K562 (cell line): ENCODE measurements around the gene WDR91. TPM values are rescaled to one million over a fixed set of nuclear protein-coding genes. Genes with fewer than 3 reads are reported as not detected.

ENCODE experiments used
- CEBPB ChIP-seq: fragments of 450-650 bp; IDR thresholded peaks from 2 replicates; pipeline ENCODE4 v1.6.1; 2016; ENCODE audit warnings: missing genetic modification characterization, missing compliant biosample characterization
- HNRNPLL ChIP-seq: fragments of 200-400 bp; formaldehyde crosslinking; IDR thresholded peaks from 2 replicates; pipeline ENCODE4 v1.6.1; 2017; ENCODE audit warnings: low read length, low read depth, mild to moderate bottlenecking; ENCODE audit not compliant: poor library complexity, severe bottlenecking
- JUND ChIP-seq, 2 experiments: IDR thresholded peaks; 2 replicates in 1 of 2; 3 replicates in 1 of 2; pipeline ENCODE4 v1.6.1; 2011; ENCODE audit warnings: borderline replicate concordance in 2 of 2, low read depth in 2 of 2, low read length in 2 of 2, improper control_type of control experiment in 1 of 2, missing biosample characterization in 1 of 2, missing genetic modification characterization in 1 of 2, missing genetic modification reagents in 1 of 2
- KLF1 ChIP-seq: fragments of 450-650 bp; IDR thresholded peaks from 2 replicates; pipeline ENCODE4 v1.6.1; 2016; ENCODE audit warnings: missing genetic modification characterization, missing compliant biosample characterization
- MCM2 ChIP-seq: fragments of 450-650 bp; IDR thresholded peaks from 2 replicates; pipeline ENCODE4 v1.6.1; 2017; ENCODE audit warnings: low read depth, mild to moderate bottlenecking
- MECOM ChIP-seq: fragments of 250-450 bp; sonication (Bioruptor Pico); IDR thresholded peaks from 2 replicates; pipeline ENCODE4 v1.8.0; 2022; ENCODE audit warnings: inconsistent platforms
- NCOA6 ChIP-seq: fragments of 450-650 bp; IDR thresholded peaks from 2 replicates; pipeline ENCODE4 v1.6.1; 2017; ENCODE audit warnings: mild to moderate bottlenecking
- NR2C2 ChIP-seq, 2 experiments: fragments of 200-800 bp in 1 of 2; sonication (Bioruptor generic) in 1 of 2; sonication (generic) in 1 of 2; formaldehyde crosslinking in 1 of 2; IDR thresholded peaks; 2 replicates each; pipeline versions ENCODE4 v1.6.1 to v1.8.0; 2016 to 2022; ENCODE audit warnings: mild to moderate bottlenecking in 1 of 2, missing compliant biosample characterization in 1 of 2, missing genetic modification characterization in 1 of 2, missing genetic modification reagents in 1 of 2
- RBFOX2 ChIP-seq: fragments of 200-400 bp; formaldehyde crosslinking; IDR thresholded peaks from 2 replicates; pipeline ENCODE4 v1.6.1; 2017; ENCODE audit warnings: low read depth, mild to moderate bottlenecking, low read length, moderate library complexity
- SETDB1 ChIP-seq: IDR thresholded peaks from one replicate; pipeline ENCODE4 v1.6.1; 2012; ENCODE audit warnings: low read length, control low read depth, inconsistent platforms
- SREBF1 ChIP-seq: fragments of 150-350 bp; IDR thresholded peaks from 2 replicates; pipeline ENCODE4 v1.6.1; 2014; ENCODE audit warnings: antibody characterized with exemption, low read depth, low read length, borderline replicate concordance
- SRF ChIP-seq, 2 experiments: fragments of 250-450, 450-650 bp in 1 of 2; sonication (Bioruptor Pico) in 1 of 2; sonication (generic) in 1 of 2; formaldehyde crosslinking; IDR thresholded peaks; 2 replicates each; pipeline versions ENCODE4 v1.5.0 to v1.5.1; 2020 to 2022; ENCODE audit warnings: mild to moderate bottlenecking in 1 of 2, missing genetic modification reagents in 1 of 2
- TBP ChIP-seq: optimal IDR thresholded peaks from 2 replicates; pipeline ENCODE3; 2011; ENCODE audit warnings: low read depth, low read length, improper control_type of control experiment
- TCF7 ChIP-seq: sonication (generic); IDR thresholded peaks from 2 replicates; pipeline ENCODE4 v1.6.1; 2016; ENCODE audit warnings: antibody characterized with exemption, borderline replicate concordance
- ZKSCAN3 ChIP-seq: fragments of 250-450 bp; sonication (Bioruptor Pico); IDR thresholded peaks from 2 replicates; pipeline ENCODE4 v1.4.0; 2020
- ZNF354B ChIP-seq: fragments of 250-450 bp; sonication (Bioruptor Pico); IDR thresholded peaks from 2 replicates; pipeline ENCODE4 v1.4.0; 2020
- polyA plus RNA-seq, 8 experiments: library from polyadenylated mRNA; depleted of rRNA in 4 of 8; stranded (reverse) in 5 of 8; unstranded in 3 of 8; fragments of >200 nt; fragmentation: Nextera tagmentation in 2 of 8; fragmentation: Illumina TruSeq in 1 of 8; extraction: Ambion mirVana in 2 of 8; extraction: Trizol in 1 of 8; gene quantifications; 2 replicates each; pipeline versions ENCODE4 v1.2.1 to v1.2.3, GENCODE V29; 2011 to 2014; ENCODE audit warnings: inconsistent platforms in 1 of 8, missing spikeins in 1 of 8
- total RNA-seq, 7 experiments: library from RNA; depleted of rRNA in 6 of 7; stranded (reverse); fragments of >200 nt in 6 of 7; fragmentation: Illumina TruSeq in 2 of 7; extraction: Trizol in 2 of 7; gene quantifications; 2 replicates each; pipeline versions ENCODE4 v1.2.1 to v1.2.3, GENCODE V29; 2011 to 2021; ENCODE audit warnings: low replicate concordance in 1 of 7
- TF ChIP-seq, protein P1 (sequence below): sonication (generic); formaldehyde crosslinking; IDR thresholded peaks from 2 replicates; pipeline ENCODE4 v1.8.0; 2022; ENCODE audit warnings: mild to moderate bottlenecking, missing genetic modification reagents
- TF ChIP-seq, protein P2 (sequence below): fragments of 450-650 bp; IDR thresholded peaks from one replicate; pipeline ENCODE4 v1.6.1; 2018; ENCODE audit warnings: mild to moderate bottlenecking, moderate library complexity; ENCODE audit not compliant: partially characterized antibody
- TF ChIP-seq, protein P3 (sequence below): sonication (generic); formaldehyde crosslinking; IDR thresholded peaks from 2 replicates; pipeline ENCODE4 v1.8.1; 2023; ENCODE audit warnings: mild to moderate bottlenecking, missing genetic modification reagents
- TF ChIP-seq, protein P4 (sequence below), 2 experiments: fragments of 200-800 bp in 1 of 2; sonication (Bioruptor generic) in 1 of 2; sonication (generic) in 1 of 2; formaldehyde crosslinking in 1 of 2; IDR thresholded peaks in 1 of 2; conservative IDR thresholded peaks in 1 of 2; 2 replicates each; pipeline versions ENCODE4 v1.5.0 to v1.6.1; 2016 to 2020; ENCODE audit warnings: missing compliant biosample characterization in 1 of 2, missing genetic modification characterization in 1 of 2, missing genetic modification reagents in 1 of 2

WDR91 gene
- total and polyA plus RNA-seq, 9 of the 15 experiments (the other 6 are each of a cell fraction or from before 2014, with no cell fraction given): 1.9 to 18.2 (median 9.8) TPM

DNA sequence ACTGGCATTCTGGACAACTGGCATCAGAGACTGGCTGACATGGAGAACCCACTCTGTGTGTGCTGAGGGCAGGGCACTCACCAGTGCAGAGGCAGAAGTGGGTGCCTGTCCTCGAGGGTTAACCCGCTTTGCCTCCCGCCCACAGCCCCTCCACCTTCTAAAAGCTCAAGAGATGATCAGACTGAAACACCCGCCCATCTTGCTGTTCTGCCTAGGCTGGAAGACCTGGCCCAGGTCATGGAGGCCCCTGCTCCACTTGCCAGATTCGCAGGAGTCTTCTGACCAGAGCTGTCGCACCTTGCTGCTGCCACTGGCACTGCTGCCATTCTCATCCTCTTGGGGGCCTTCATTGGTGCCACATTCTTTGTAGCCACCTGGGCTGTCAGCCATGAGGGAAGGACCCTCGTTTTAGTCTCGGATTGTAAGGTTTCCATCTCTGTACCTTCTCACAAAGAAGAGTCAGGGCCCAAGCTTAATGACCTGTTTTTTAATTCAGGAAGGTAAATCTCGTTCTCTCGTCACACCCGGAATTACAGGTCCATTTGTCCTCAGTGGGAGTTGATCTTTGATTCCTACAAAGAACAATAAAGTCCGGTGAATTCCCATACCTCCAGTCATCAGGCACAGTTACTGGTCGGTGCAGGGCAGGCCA, 42.7 kb downstream of the WDR91 start (continued):
- TF ChIP-seq, protein P1, sequence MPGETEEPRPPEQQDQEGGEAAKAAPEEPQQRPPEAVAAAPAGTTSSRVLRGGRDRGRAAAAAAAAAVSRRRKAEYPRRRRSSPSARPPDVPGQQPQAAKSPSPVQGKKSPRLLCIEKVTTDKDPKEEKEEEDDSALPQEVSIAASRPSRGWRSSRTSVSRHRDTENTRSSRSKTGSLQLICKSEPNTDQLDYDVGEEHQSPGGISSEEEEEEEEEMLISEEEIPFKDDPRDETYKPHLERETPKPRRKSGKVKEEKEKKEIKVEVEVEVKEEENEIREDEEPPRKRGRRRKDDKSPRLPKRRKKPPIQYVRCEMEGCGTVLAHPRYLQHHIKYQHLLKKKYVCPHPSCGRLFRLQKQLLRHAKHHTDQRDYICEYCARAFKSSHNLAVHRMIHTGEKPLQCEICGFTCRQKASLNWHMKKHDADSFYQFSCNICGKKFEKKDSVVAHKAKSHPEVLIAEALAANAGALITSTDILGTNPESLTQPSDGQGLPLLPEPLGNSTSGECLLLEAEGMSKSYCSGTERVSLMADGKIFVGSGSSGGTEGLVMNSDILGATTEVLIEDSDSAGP: no peak
- TF ChIP-seq, protein P2, sequence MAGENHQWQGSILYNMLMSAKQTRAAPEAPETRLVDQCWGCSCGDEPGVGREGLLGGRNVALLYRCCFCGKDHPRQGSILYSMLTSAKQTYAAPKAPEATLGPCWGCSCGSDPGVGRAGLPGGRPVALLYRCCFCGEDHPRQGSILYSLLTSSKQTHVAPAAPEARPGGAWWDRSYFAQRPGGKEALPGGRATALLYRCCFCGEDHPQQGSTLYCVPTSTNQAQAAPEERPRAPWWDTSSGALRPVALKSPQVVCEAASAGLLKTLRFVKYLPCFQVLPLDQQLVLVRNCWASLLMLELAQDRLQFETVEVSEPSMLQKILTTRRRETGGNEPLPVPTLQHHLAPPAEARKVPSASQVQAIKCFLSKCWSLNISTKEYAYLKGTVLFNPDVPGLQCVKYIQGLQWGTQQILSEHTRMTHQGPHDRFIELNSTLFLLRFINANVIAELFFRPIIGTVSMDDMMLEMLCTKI: no peak
- TF ChIP-seq MCM2 (no peak), KLF1 (no peak), NR2C2 (CRISPR knock-in tag; IDR thresholded peaks at IDR 0.05) (0 out of 2 replicates have a peak, but pooled peaks have one; percentile 32), NR2C2 (tag; IDR thresholded peaks at IDR 0.05) (no peak), RBFOX2 (peak; percentile 60; the same call in 1 of the 2 replicates), MECOM (CRISPR knock-in tag) (no peak), ZKSCAN3 (no peak), ZNF354B (CRISPR knock-in tag) (no peak), NCOA6 (no peak), TBP (no peak), CEBPB (no peak), SRF (CRISPR knock-in tag; IDR thresholded peaks at IDR 0.05) (no peak), JUND (IDR thresholded peaks at IDR 0.05; ENCODE audit: borderline replicate concordance, low read depth, low read length) (no peak), JUND (tag; IDR thresholded peaks at IDR 0.05; ENCODE audit: borderline replicate concordance, low read depth, low read length) (no peak), TCF7 (no peak), HNRNPLL (no peak), SETDB1 (no peak), SREBF1 (no peak)
- TF ChIP-seq, protein P3, sequence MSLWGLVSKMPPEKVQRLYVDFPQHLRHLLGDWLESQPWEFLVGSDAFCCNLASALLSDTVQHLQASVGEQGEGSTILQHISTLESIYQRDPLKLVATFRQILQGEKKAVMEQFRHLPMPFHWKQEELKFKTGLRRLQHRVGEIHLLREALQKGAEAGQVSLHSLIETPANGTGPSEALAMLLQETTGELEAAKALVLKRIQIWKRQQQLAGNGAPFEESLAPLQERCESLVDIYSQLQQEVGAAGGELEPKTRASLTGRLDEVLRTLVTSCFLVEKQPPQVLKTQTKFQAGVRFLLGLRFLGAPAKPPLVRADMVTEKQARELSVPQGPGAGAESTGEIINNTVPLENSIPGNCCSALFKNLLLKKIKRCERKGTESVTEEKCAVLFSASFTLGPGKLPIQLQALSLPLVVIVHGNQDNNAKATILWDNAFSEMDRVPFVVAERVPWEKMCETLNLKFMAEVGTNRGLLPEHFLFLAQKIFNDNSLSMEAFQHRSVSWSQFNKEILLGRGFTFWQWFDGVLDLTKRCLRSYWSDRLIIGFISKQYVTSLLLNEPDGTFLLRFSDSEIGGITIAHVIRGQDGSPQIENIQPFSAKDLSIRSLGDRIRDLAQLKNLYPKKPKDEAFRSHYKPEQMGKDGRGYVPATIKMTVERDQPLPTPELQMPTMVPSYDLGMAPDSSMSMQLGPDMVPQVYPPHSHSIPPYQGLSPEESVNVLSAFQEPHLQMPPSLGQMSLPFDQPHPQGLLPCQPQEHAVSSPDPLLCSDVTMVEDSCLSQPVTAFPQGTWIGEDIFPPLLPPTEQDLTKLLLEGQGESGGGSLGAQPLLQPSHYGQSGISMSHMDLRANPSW (CRISPR knock-in tag): no peak
- TF ChIP-seq, protein P4, sequence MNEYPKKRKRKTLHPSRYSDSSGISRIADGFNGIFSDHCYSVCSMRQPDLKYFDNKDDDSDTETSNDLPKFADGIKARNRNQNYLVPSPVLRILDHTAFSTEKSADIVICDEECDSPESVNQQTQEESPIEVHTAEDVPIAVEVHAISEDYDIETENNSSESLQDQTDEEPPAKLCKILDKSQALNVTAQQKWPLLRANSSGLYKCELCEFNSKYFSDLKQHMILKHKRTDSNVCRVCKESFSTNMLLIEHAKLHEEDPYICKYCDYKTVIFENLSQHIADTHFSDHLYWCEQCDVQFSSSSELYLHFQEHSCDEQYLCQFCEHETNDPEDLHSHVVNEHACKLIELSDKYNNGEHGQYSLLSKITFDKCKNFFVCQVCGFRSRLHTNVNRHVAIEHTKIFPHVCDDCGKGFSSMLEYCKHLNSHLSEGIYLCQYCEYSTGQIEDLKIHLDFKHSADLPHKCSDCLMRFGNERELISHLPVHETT (CRISPR knock-in tag; conservative IDR thresholded peaks at IDR 0.05 in 1 of 2, IDR thresholded peaks at IDR 0.05 in 1 of 2): 0 out of 4 replicates have a peak, but pooled peaks of 1 of the 2 experiments have one; percentile 13
